Neuron (in vitro differentiated cells): Measurements from ENCODE around the gene NMNAT1.

ENCODE experiments used
- H2AFZ ChIP-seq: one replicate; pipeline ENCODE4 v1.6.1; 2013; ENCODE audit warnings: low read depth, mild to moderate bottlenecking, inconsistent platforms, low read length, moderate library complexity
- H3K27me3 ChIP-seq: one replicate; pipeline ENCODE4 v1.6.1; 2013; ENCODE audit warnings: low read length; ENCODE audit not compliant: insufficient read depth
- H3K36me3 ChIP-seq: one replicate; pipeline ENCODE4 v1.6.1; 2013; ENCODE audit warnings: low read length; ENCODE audit not compliant: insufficient read depth
- H3K4me1 ChIP-seq: one replicate; pipeline ENCODE4 v1.6.1; 2013; ENCODE audit warnings: low read length; ENCODE audit not compliant: insufficient read depth
- H3K4me3 ChIP-seq: 2 replicates; pipeline ENCODE4 v1.5.1; 2013; ENCODE audit warnings: mild to moderate bottlenecking, low read length, moderate library complexity
- H3K9me3 ChIP-seq: one replicate; pipeline ENCODE4 v1.6.1; 2013; ENCODE audit warnings: low read length

NMNAT1 gene

GRCh38 chr1:9942399-9942938 is 806 bp upstream of the NMNAT1 start:
- Histone ChIP-seq H3K4me3 (peak overlapping the region; percentile 98), H3K4me1 (peaks cover 2% of the 10 kb centered on the region), H2AFZ (peak overlapping the region; percentile 93), H3K36me3 (peaks cover 10% of the 10 kb centered on the region), H3K27me3 (no peaks in the 10 kb centered on the region), H3K9me3 (no peaks in the 10 kb centered on the region)

GRCh38 chr1:9946315-9946714 is 3.0 kb downstream of the NMNAT1 start:
- Histone ChIP-seq H3K4me3 (no peak overlapping the region), H3K27me3 (no peaks in the 10 kb centered on the region), H3K4me1 (peaks cover 5% of the 10 kb centered on the region), H2AFZ (no peak overlapping the region), H3K9me3 (no peaks in the 10 kb centered on the region), H3K36me3 (peaks cover 2% of the 10 kb centered on the region)

- no peak overlapping the region for H3K4me3 ChIP-seq
- no peak overlapping the region for H2AFZ ChIP-seq
- H3K36me3 ChIP-seq = no peaks in the 10 kb centered on the region
- no peaks in the 10 kb centered on the region for H3K9me3 ChIP-seq
- no peaks in the 10 kb centered on the region for H3K27me3 ChIP-seq
- H3K4me1 ChIP-seq = no peaks in the 10 kb centered on the region
These were observed 14.5 kb downstream of the NMNAT1 start for GRCh38 chr1:9957726-9958125.

GRCh38 chr1:9960011-9960410 is 16.7 kb downstream of the NMNAT1 start:
- no peaks in the 10 kb centered on the region for H3K27me3 ChIP-seq
- no peaks in the 10 kb centered on the region for H3K9me3 ChIP-seq
- H3K4me3 ChIP-seq = no peak overlapping the region
- no peak overlapping the region for H2AFZ ChIP-seq
- H3K4me1 ChIP-seq = no peaks in the 10 kb centered on the region
- H3K36me3 ChIP-seq = no peaks in the 10 kb centered on the region

GRCh38 chr1:9960706-9961562 is 17.7 kb downstream of the NMNAT1 start:
- no peak overlapping the region for H2AFZ ChIP-seq
- no peaks in the 10 kb centered on the region for H3K4me1 ChIP-seq
- H3K36me3 ChIP-seq = no peaks in the 10 kb centered on the region
- no peak overlapping the region for H3K4me3 ChIP-seq
- H3K27me3 ChIP-seq = no peaks in the 10 kb centered on the region
- H3K9me3 ChIP-seq = no peaks in the 10 kb centered on the region

GRCh38 chr1:9984253-9984652 is 41.0 kb downstream of the NMNAT1 start:
- no peak overlapping the region for H3K4me3 ChIP-seq

GRCh38 chr1:9985001-9985400 is 41.7 kb downstream of the NMNAT1 start:
- H3K9me3 ChIP-seq = no peaks in the 10 kb centered on the region
- no peak overlapping the region for H3K4me3 ChIP-seq

More at GRCh38 chr1:9984253-9984652, 41.0 kb downstream of the NMNAT1 start:
- Histone ChIP-seq H2AFZ (no peak overlapping the region), H3K27me3 (no peaks in the 10 kb centered on the region), H3K36me3 (peaks cover 9% of the 10 kb centered on the region), H3K4me1 (peaks cover 3% of the 10 kb centered on the region), H3K9me3 (no peaks in the 10 kb centered on the region)

GRCh38 chr1:9989773-9990172 is 46.5 kb downstream of the NMNAT1 start:
- H3K4me1 ChIP-seq = no peaks in the 10 kb centered on the region
- no peak overlapping the region for H2AFZ ChIP-seq
- peaks cover 3% of the 10 kb centered on the region for H3K27me3 ChIP-seq
- no peaks in the 10 kb centered on the region for H3K9me3 ChIP-seq
- no peaks in the 10 kb centered on the region for H3K36me3 ChIP-seq
- no peak overlapping the region for H3K4me3 ChIP-seq

More at GRCh38 chr1:9985001-9985400, 41.7 kb downstream of the NMNAT1 start:
- H3K27me3 ChIP-seq = no peaks in the 10 kb centered on the region
- H3K4me1 ChIP-seq = peaks cover 3% of the 10 kb centered on the region
- no peak overlapping the region for H2AFZ ChIP-seq
- peaks cover 9% of the 10 kb centered on the region for H3K36me3 ChIP-seq

GRCh38 chr1:9990944-9991343 is 47.7 kb downstream of the NMNAT1 start:
- H3K27me3 ChIP-seq = peaks cover 5% of the 10 kb centered on the region
- H3K36me3 ChIP-seq = no peaks in the 10 kb centered on the region
- H3K4me1 ChIP-seq = no peaks in the 10 kb centered on the region
- no peaks in the 10 kb centered on the region for H3K9me3 ChIP-seq
- no peak overlapping the region for H3K4me3 ChIP-seq
- no peak overlapping the region for H2AFZ ChIP-seq

GRCh38 chr1:9992910-9993309 is 49.6 kb downstream of the NMNAT1 start:
- Histone ChIP-seq H3K4me1 (no peaks in the 10 kb centered on the region), H3K27me3 (peaks cover 18% of the 10 kb centered on the region), H2AFZ (no peak overlapping the region), H3K4me3 (no peak overlapping the region), H3K9me3 (peaks cover under 1% of the 10 kb centered on the region), H3K36me3 (no peaks in the 10 kb centered on the region)

- Histone ChIP-seq H2AFZ (no peak overlapping the region), H3K27me3 (peaks cover 24% of the 10 kb centered on the region), H3K9me3 (peaks cover 3% of the 10 kb centered on the region), H3K4me3 (no peak overlapping the region), H3K4me1 (no peaks in the 10 kb centered on the region), H3K36me3 (no peaks in the 10 kb centered on the region)
These were observed 50.3 kb downstream of the NMNAT1 start for GRCh38 chr1:9993561-9994075.

- peaks cover 5% of the 10 kb centered on the region for H3K9me3 ChIP-seq
- H3K27me3 ChIP-seq = peaks cover 28% of the 10 kb centered on the region
- peak within 1 kb of the TSS; percentile 46 for H2AFZ ChIP-seq
- no peaks in the 10 kb centered on the region for H3K4me1 ChIP-seq
- no peaks in the 10 kb centered on the region for H3K36me3 ChIP-seq
- peak within 1 kb of the TSS; percentile 8 for H3K4me3 ChIP-seq
These were observed 53.6 kb downstream of the NMNAT1 start, which contains the start of gene RBP7 for GRCh38 chr1:9996624-9997582. TSS of gene RBP7 (plus strand) at chr1:9997228. CDS start at chr1:9997259, 31 bp downstream.
